Cardiac fibroblast (primary cell): ENCODE measurements around the gene ISY1.

ENCODE experiments used
- DNase-seq, 2 donors: peaks; one replicate each; pipeline versions ENCODE4 v3.0.0 to v3.0.0-alpha.2; 2010; ENCODE audit warnings: low read depth in 2 of 2
- H3K4me3 ChIP-seq, 2 donors: replicated peaks in 1 of 2; 1 replicate in 1 of 2; 2 replicates in 1 of 2; pipeline ENCODE4 v1.5.1; 2011; ENCODE audit warnings: low read depth in 2 of 2, low read length in 2 of 2, mild to moderate bottlenecking in 2 of 2, moderate library complexity in 1 of 2
- CTCF ChIP-seq: IDR thresholded peaks from one replicate; pipeline ENCODE4 v1.5.1; 2011; ENCODE audit warnings: low read depth, mild to moderate bottlenecking, low read length, inconsistent platforms

ISY1 gene

GRCh38 chr3:129081503-129081902, 79.4 kb downstream of the ISY1 start:
- no peak for TF ChIP-seq CTCF
- no peak overlapping the region for H3K4me3 ChIP-seq
- DNase-seq, result no peak

- TF ChIP-seq CTCF, result no peak
- H3K4me3 ChIP-seq, result no peak overlapping the region
- DNase-seq, result no peak
These were observed 82.4 kb downstream of the ISY1 start for GRCh38 chr3:129078510-129078909.
